Measurements from ENCODE around the gene PRKAA2.
"Not testable (repeated sequence)": the region's sequence is repeated elsewhere in the genome, so short reads cannot be mapped to it uniquely, and the experiment has no call there.

The PRKAA2 gene

DNA sequence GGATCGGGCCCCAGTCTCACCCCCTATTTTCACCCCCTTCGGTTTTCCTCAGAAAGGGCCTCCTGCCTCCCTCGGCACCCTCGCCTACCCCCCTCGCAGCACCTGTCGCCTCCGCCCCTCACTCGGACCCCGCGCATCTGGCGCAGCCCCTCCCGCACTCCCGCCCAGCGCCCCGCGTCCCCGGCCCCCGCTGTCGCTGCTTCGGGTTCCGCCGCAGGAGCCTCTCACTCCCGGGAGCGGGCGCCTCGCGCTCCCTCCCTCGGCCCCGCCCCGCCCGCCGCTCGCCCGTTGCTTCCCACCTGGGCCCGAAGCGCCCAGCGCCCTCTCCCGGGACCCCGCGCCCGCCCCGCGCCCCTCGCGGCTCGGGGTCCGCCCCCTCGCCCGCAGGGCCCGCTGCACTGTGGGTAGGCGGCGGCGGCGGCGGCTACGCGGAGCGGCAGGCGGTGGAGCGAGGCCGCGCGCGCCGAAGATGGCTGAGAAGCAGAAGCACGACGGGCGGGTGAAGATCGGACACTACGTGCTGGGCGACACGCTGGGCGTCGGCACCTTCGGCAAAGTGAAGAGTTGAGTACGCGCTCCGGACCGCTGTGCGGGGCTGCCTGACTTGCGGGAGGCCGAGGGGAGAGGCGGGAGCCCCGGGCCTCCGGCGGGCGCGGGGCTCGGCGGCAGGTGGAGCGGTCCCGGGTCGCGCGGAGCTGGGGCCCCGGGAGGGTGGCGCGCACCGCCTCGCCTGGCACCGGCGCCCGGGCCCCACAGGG, at the start of gene PRKAA2:
TSS of gene PRKAA2 (plus strand) at position 396 of the 758 bp plus-strand sequence. CDS start at position 470, 74 bp downstream.
- peak; percentile 89 for DNase-seq

DNA sequence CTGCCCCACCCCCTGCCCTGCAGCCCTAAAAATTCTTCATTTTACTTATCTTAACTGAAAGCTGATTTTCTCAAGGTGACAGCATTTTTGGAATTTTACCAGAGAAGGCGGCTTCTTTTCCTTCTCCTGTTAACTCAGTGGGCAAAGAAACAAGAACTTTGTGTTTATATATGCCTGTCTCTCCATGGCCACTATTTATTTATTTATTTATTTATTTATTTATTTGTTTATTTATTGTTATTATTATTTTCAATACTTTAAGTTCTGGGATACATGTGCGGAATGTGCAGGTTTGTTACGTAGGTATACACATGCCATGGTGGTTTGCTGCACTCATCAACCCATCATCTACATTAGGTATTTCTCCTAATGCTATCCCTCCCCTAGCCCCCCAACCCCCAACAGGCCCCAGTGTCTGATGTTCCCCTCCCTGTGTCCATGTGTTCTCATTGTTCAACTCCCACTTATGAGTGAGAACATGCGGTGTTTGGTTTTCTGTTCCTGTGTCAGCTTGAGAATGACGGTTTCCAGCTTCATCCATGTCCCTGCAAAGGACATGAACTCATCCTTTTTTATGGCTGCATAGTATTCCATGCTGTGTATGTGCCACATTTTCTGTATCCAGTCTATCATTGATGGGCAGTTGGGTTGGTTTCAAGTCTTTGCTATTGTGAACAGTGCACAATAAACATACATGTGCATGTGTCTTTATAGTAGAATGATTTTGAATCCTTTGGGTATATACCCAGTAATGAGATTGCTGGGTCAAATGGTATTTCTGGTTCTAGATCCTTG, 49.5 kb upstream of the PRKAA2 start:
- DNase-seq, result not testable (repeated sequence)

GRCh38 chr1:56610097-56610496, 35.0 kb upstream of the PRKAA2 start:
- DNase-seq, result not testable (repeated sequence)

GRCh38 chr1:56610770-56611169, 34.3 kb upstream of the PRKAA2 start:
- not testable (repeated sequence) for DNase-seq

- peak; percentile 17 for DNase-seq
Observed at GRCh38 chr1:56617141-56617540, 28.0 kb upstream of the PRKAA2 start.

- no peak for DNase-seq
Observed at GRCh38 chr1:56625819-56626440, 19.2 kb upstream of the PRKAA2 start.

GRCh38 chr1:56626546-56626945, 18.6 kb upstream of the PRKAA2 start:
- no peak for DNase-seq

DNA sequence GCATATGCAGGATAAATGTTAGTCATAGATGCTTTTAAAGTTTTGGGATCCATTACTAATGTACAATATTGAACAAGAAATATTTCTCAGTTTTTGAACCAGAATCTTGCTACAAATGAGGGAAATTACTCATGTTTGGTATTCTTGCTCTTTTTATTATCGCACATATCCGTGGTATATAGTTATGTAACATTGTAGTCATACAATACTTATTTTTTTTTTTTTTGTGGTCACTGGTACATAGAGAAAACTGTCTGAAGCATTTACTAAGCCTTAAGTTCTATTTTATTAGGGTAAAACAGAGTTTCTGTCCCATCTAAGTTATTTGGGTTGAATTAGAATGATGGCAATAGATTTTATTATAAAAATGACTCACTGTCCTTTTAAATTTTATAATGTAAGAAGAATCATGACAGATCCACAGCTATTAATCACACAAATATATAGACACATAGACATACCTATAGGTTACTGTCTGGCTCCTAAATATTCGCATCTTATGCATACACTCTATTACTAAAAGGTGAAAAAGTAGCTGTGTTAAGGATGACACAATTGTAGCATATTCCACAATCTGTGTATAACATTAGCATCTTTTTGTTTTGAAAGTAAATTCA, 18.0 kb upstream of the PRKAA2 start:
- DNase-seq, result no peak

DNA sequence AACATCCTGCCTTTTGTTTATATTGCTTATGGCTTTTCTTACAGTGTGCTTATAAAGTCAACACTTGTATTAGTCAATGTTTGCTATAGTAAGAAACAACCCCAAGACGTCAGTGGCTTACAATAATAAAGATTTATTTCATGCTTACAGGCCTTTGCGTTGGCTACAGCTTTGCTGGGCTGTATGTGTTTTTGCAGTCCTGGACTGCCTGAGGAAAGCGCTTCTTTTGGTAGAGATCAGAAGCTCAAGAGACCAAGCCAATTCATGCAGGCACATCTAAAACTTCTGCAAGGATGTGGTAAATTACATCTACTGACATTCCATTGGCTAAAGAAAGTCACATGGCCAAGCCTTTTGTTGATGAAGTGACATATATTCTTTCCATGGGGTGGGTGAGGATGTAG, 17.5 kb upstream of the PRKAA2 start:
- no peak for DNase-seq

DNA sequence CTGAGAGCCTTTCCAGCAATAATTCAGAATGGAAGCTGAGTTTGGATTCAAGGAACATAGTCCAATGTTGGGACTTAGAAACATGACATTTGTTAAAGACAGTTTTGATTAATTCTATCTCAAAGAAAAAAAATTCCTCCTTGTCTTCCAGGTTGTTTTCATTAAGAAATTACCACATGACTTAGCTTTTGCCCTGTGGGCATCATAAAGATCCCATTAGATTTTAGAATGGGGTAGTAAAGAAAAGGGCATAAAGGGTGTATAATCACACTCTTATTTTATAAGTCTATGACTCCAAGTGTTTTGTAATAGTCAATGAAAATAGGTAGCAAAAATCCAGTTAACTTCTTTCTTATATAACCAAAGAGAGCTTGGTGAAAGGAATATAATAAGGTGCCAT, 14.3 kb upstream of the PRKAA2 start:
- no peak for DNase-seq

- DNase-seq, result no peak
Observed at GRCh38 chr1:56631901-56632300, 13.2 kb upstream of the PRKAA2 start.

GRCh38 chr1:56634981-56635380, 10.1 kb upstream of the PRKAA2 start:
- no peak for DNase-seq

DNA sequence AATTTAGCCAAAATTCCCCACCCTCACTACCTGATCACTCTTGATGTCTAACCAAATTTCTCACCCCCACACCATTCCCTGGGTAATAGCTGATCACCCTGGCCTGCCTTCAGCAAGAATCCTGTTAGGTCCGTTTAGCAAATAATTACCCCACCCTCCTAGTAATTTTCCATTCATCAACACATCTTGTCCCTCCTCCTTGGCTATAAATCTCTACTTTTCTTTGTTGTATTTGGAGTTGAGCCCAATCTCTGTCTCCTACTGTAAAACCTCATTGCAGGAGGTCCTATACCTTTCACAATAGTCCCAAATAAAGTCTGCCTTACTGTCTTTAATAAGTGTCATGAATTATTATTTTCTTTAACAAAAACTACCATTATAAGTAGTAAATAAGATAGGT, 6.9 kb upstream of the PRKAA2 start:
- no peak for DNase-seq

- DNase-seq, result no peak
Observed at GRCh38 chr1:56639211-56639610, 5.9 kb upstream of the PRKAA2 start.

- DNase-seq, result no peak
Observed at GRCh38 chr1:56643661-56644060, 1.5 kb upstream of the PRKAA2 start.

GRCh38 chr1:56644064-56644918, 823 bp upstream of the PRKAA2 start:
- peak; percentile 79 for DNase-seq

DNA sequence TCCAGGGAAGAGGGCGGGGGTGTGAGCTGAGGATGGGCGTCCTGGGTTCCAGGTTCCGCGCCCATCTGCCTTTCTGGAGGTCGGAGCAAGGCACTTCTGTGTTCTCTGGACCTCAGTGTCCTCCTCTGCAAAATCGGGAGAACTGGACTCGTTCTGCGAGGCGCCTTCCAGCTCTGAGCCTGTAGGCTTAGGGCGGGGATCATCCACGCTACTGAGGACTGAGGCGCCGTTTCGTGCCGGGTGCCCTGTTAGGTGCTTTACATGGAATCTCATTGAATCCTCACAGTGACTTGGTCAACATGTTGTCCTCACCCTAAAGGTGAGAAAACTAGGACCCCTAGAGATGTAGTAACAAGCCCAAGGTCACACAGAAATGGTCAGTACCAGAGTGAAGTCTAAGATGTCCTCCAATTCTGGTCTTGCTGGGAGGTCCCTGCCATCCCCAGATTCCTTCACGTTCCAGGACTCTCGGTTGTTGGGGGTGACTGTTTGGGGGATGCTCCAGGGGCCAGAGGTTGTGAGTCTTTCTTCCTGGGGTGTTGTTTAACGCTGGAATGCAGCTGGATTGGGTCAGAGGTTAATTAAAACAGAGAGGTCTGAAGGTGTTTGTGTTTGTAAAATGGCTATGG, 677 bp downstream of the PRKAA2 start:
- no peak for DNase-seq

- no peak for DNase-seq
Observed at GRCh38 chr1:56646611-56647010, 1.5 kb downstream of the PRKAA2 start.

DNA sequence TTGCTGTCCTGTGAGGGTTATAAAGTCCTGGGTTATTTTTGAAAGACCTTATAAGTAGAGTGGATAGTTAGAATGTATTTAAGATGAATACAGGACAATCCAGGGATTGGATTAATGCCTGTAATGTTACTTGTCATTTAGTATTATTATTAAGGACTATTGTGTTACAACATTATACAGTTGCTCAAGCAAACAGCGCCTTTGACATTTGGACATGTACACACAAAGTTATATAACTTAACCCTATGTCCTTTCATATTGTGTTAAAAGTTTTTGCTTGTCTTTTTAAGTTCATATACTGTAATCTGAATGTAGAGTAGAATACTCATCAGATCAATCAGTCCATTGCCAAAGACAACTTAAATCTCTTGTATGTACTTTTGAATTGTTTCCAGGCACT, 2.0 kb downstream of the PRKAA2 start:
- no peak for DNase-seq

GRCh38 chr1:56648546-56648945, 3.4 kb downstream of the PRKAA2 start:
- DNase-seq, result no peak

GRCh38 chr1:56654126-56654923, 9.2 kb downstream of the PRKAA2 start:
- no peak for DNase-seq

Measured in retina (tissue), 1 donor.